Osteoblast (primary cell): ENCODE measurements around the gene MZF1. TPM values are rescaled to one million over a fixed set of nuclear protein-coding genes. Genes with fewer than 3 reads are reported as not detected.
"Not testable (repeated sequence)": the region's sequence is repeated elsewhere in the genome, so short reads cannot be mapped to it uniquely, and the experiment has no call there.

ENCODE experiments used
- DNase-seq: peaks from one replicate; pipeline ENCODE4 v3.0.0; 2011; ENCODE audit warnings: low spot score, mixed read lengths; ENCODE audit not compliant: insufficient read length; ENCODE audit errors: missing footprints
- H2AFZ ChIP-seq: 2 replicates; pipeline ENCODE4 v1.6.0; 2011; ENCODE audit warnings: mild to moderate bottlenecking, low read length
- H3K27ac ChIP-seq: 2 replicates; pipeline ENCODE4 v1.5.1; 2011; ENCODE audit warnings: mild to moderate bottlenecking, low read depth, low read length, moderate library complexity
- H3K27me3 ChIP-seq: 2 replicates; pipeline ENCODE4 v1.6.0; 2012; ENCODE audit warnings: mild to moderate bottlenecking, control low read depth, inconsistent platforms, low read length, moderate library complexity; ENCODE audit not compliant: insufficient read depth
- H3K36me3 ChIP-seq: 2 replicates; pipeline ENCODE4 v1.5.1; 2011; ENCODE audit warnings: mild to moderate bottlenecking, low read length, control low read depth, moderate library complexity; ENCODE audit not compliant: insufficient read depth
- H3K4me1 ChIP-seq: 2 replicates; pipeline ENCODE4 v1.5.1; 2011; ENCODE audit warnings: mild to moderate bottlenecking, low read length, control low read depth, moderate library complexity; ENCODE audit not compliant: insufficient read depth
- H3K4me2 ChIP-seq: 2 replicates; pipeline ENCODE4 v1.6.0; 2011; ENCODE audit warnings: mild to moderate bottlenecking, low read length; ENCODE audit not compliant: insufficient read depth
- H3K4me3 ChIP-seq: fragments of 200-600 bp; sonication (generic); 3 replicates; pipeline ENCODE4 v1.5.1; 2012; ENCODE audit warnings: mild to moderate bottlenecking, low read length, inconsistent platforms; ENCODE audit not compliant: insufficient read depth
- H3K79me2 ChIP-seq: 2 replicates; pipeline ENCODE4 v1.6.0; 2012; ENCODE audit warnings: mild to moderate bottlenecking, low read length, control low read depth, inconsistent platforms; ENCODE audit not compliant: insufficient read depth
- H3K9me3 ChIP-seq: 2 replicates; pipeline ENCODE4 v1.5.1; 2011; ENCODE audit warnings: low read depth, low read length, control low read depth
- H4K20me1 ChIP-seq: 2 replicates; pipeline ENCODE4 v1.6.0; 2012; ENCODE audit warnings: mild to moderate bottlenecking, low read length, control low read depth; ENCODE audit not compliant: insufficient read depth
- CTCF ChIP-seq: IDR thresholded peaks from 2 replicates; pipeline ENCODE4 v1.5.1; 2011; ENCODE audit warnings: mild to moderate bottlenecking, low read depth, low read length, moderate library complexity; ENCODE audit errors: extremely low read depth
- total RNA-seq: library from RNA; depleted of rRNA; stranded (reverse); fragments of >200 nt; gene quantifications from 2 replicates; pipeline ENCODE4 v1.2.3, GENCODE V29; 2012

MZF1 gene
- total RNA-seq, 1 donor = 23.9 TPM

- peak; percentile 99 for TF ChIP-seq CTCF
- no peak overlapping the region for H3K4me3 ChIP-seq
- H3K4me2 ChIP-seq = peak overlapping the region; percentile 55
- peaks cover 17% of the 10 kb centered on the region for H3K36me3 ChIP-seq
- H3K4me1 ChIP-seq = peaks cover 17% of the 10 kb centered on the region
- H3K27me3 ChIP-seq = no peaks in the 10 kb centered on the region
- H3K9me3 ChIP-seq = no peaks in the 10 kb centered on the region
- H3K79me2 ChIP-seq = peaks cover 59% of the 10 kb centered on the region
- peak overlapping the region; percentile 49 for H3K27ac ChIP-seq
- H4K20me1 ChIP-seq = peaks cover 2% of the 10 kb centered on the region
- H2AFZ ChIP-seq = peak overlapping the region; percentile 84
- DNase-seq = peak; percentile 92
These were observed 8.3 kb upstream of the MZF1 start for GRCh38 chr19:58581227-58582141.

GRCh38 chr19:58579473-58580142 lies 6.5 kb upstream of the MZF1 start:
- H3K36me3 ChIP-seq = peaks cover 17% of the 10 kb centered on the region
- H4K20me1 ChIP-seq = peaks cover 2% of the 10 kb centered on the region
- no peak for DNase-seq
- no peaks in the 10 kb centered on the region for H3K9me3 ChIP-seq
- no peak for TF ChIP-seq CTCF
- peaks cover 64% of the 10 kb centered on the region for H3K79me2 ChIP-seq
- no peak overlapping the region for H3K4me2 ChIP-seq
- H3K27me3 ChIP-seq = no peaks in the 10 kb centered on the region
- no peak overlapping the region for H2AFZ ChIP-seq
- H3K4me3 ChIP-seq = no peak overlapping the region
- H3K4me1 ChIP-seq = peaks cover 13% of the 10 kb centered on the region
- H3K27ac ChIP-seq = no peak overlapping the region

GRCh38 chr19:58578012-58578925 lies 5.1 kb upstream of the MZF1 start:
- Histone ChIP-seq H2AFZ (no peak overlapping the region), H3K79me2 (peaks cover 59% of the 10 kb centered on the region), H3K27ac (no peak overlapping the region), H3K4me3 (no peak overlapping the region), H3K4me2 (no peak overlapping the region), H3K36me3 (peaks cover 14% of the 10 kb centered on the region), H3K27me3 (no peaks in the 10 kb centered on the region), H3K4me1 (peaks cover 22% of the 10 kb centered on the region), H3K9me3 (no peaks in the 10 kb centered on the region), H4K20me1 (peaks cover 2% of the 10 kb centered on the region)
- no peak for TF ChIP-seq CTCF
- DNase-seq = no peak

- H3K36me3 ChIP-seq, H4K20me1 ChIP-seq, H3K27me3 ChIP-seq, H3K4me2 ChIP-seq, H3K27ac ChIP-seq, H2AFZ ChIP-seq, H3K9me3 ChIP-seq, DNase-seq, H3K4me3 ChIP-seq: not testable (repeated sequence)
- Histone ChIP-seq H3K79me2 (peaks cover 53% of the 10 kb centered on the region), H3K4me1 (peaks cover 22% of the 10 kb centered on the region)
These were observed 4.4 kb upstream of the MZF1 start for GRCh38 chr19:58577581-58577980.
